Transverse colon (tissue), 3 donors: Measurements from ENCODE around the gene CBR1.

Experiments used
- EP300 ChIP-seq: sonication (generic); formaldehyde crosslinking; IDR thresholded peaks from one replicate; pipeline ENCODE4 v1.6.1; 2017; ENCODE audit warnings: antibody characterized with exemption, low read depth
- TF ChIP-seq, protein P1 (sequence below), 5 experiments: fragments of 200-600 bp in 3 of 5; fragments of 450-650 bp in 2 of 5; sonication (generic) in 3 of 5; IDR thresholded peaks; 1 replicate in 2 of 5; 2 replicates in 3 of 5; pipeline ENCODE4 v1.5.1; 2016 to 2017; ENCODE audit warnings: antibody characterized with exemption in 5 of 5, inconsistent platforms in 3 of 5, mild to moderate bottlenecking in 2 of 5, moderate library complexity in 1 of 5

DNA sequence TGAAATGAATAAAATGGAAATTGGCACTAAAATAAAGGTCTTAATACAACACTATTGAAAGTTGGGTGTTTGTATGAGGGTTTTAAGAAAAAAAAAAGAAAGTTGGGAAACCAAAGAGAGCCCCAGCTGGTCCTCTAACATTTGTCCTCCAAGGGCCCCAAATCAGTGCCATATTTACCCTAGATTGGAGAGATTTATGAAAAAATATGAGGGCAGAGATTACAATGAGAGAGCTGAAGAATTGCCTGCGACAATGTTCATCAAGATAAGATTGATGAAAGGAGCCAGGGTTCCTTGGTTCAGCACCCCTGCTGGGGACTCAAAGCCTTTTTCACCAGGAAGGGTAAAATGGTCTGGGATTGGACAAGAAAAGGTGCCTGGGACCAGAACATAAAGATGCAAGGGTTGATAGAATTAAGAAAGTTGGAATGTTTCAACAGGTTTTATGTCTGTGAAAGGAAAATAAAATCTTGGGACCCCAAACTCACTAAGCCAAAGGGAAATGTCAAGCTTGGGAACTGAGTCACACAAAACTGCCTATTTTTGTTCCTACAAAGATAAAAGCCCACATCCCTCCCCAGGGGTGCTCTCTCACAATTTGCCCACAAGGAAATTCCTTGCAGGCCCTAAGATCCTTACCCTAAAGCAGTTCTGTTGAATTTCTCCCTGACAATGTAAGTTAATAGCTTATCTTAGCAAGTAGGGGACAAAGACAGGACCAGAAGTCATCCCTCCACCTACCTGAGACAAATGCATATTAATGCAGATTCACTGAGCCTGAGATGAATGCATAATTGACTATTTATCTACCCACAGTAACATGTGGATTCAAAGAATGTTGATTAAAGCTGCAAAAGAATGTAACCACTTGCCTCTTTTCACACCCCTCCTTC is 26.8 kb downstream of the CBR1 start:
- TF ChIP-seq, protein P1, sequence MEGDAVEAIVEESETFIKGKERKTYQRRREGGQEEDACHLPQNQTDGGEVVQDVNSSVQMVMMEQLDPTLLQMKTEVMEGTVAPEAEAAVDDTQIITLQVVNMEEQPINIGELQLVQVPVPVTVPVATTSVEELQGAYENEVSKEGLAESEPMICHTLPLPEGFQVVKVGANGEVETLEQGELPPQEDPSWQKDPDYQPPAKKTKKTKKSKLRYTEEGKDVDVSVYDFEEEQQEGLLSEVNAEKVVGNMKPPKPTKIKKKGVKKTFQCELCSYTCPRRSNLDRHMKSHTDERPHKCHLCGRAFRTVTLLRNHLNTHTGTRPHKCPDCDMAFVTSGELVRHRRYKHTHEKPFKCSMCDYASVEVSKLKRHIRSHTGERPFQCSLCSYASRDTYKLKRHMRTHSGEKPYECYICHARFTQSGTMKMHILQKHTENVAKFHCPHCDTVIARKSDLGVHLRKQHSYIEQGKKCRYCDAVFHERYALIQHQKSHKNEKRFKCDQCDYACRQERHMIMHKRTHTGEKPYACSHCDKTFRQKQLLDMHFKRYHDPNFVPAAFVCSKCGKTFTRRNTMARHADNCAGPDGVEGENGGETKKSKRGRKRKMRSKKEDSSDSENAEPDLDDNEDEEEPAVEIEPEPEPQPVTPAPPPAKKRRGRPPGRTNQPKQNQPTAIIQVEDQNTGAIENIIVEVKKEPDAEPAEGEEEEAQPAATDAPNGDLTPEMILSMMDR (IDR thresholded peaks at IDR 0.05): no peak
- TF ChIP-seq EP300: no peak
